AG09309 (cell line): ENCODE results near the gene CRYGN.

ENCODE experiments used
- DNase-seq: peaks from one replicate; pipeline ENCODE4 v3.0.0-alpha.2; 2010; ENCODE audit warnings: low read depth
- H3K4me3 ChIP-seq: 2 replicates; pipeline ENCODE4 v1.5.1; 2011; ENCODE audit warnings: mild to moderate bottlenecking, low read depth, low read length, moderate library complexity; ENCODE audit not compliant: control insufficient read depth
- CTCF ChIP-seq: IDR thresholded peaks from 2 replicates; pipeline ENCODE4 v1.5.1; 2011; ENCODE audit warnings: mild to moderate bottlenecking, low read depth, low read length, inconsistent platforms; ENCODE audit not compliant: insufficient read depth, control insufficient read depth; ENCODE audit errors: missing control alignments

The CRYGN gene

GRCh38 chr7:151422212-151422611 lies 17.7 kb downstream of the CRYGN start:
- no peak for TF ChIP-seq CTCF
- no peak overlapping the region for H3K4me3 ChIP-seq

GRCh38 chr7:151420144-151420543 lies 19.8 kb downstream of the CRYGN start:
- DNase-seq: no peak
- no peak for TF ChIP-seq CTCF

More at GRCh38 chr7:151422212-151422611, 17.7 kb downstream of the CRYGN start:
- no peak for DNase-seq

GRCh38 chr7:151416941-151417315 lies 23.0 kb downstream of the CRYGN start:
- no peak for DNase-seq
- TF ChIP-seq CTCF: no peak
- no peak overlapping the region for H3K4me3 ChIP-seq

More at GRCh38 chr7:151420144-151420543, 19.8 kb downstream of the CRYGN start:
- no peak overlapping the region for H3K4me3 ChIP-seq

GRCh38 chr7:151416112-151416940 lies 23.6 kb downstream of the CRYGN start:
- no peak for DNase-seq
- no peak for TF ChIP-seq CTCF
- H3K4me3 ChIP-seq: no peak overlapping the region

GRCh38 chr7:151415375-151416105 lies 24.4 kb downstream of the CRYGN start:
- no peak for TF ChIP-seq CTCF
- H3K4me3 ChIP-seq: no peak overlapping the region
- peak; percentile 32 for DNase-seq

- no peak overlapping the region for H3K4me3 ChIP-seq
- no peak for DNase-seq
- TF ChIP-seq CTCF: no peak
These were observed 26.7 kb downstream of the CRYGN start for GRCh38 chr7:151413241-151413640.
